ENCODE data around the gene GNPDA2. TPM values are rescaled to one million over a fixed set of nuclear protein-coding genes. Genes with fewer than 3 reads are reported as not detected.
"Not testable (repeated sequence)": the region's sequence is repeated elsewhere in the genome, so short reads cannot be mapped to it uniquely, and the experiment has no call there.

The GNPDA2 gene
- total RNA-seq, 1 donor = 41.4 TPM

GRCh38 chr4:44760142-44760898, 34.0 kb upstream of the GNPDA2 start:
- DNase-seq (ENCODE audit: low read depth) = peak; percentile 65
- TF ChIP-seq, protein P1, sequence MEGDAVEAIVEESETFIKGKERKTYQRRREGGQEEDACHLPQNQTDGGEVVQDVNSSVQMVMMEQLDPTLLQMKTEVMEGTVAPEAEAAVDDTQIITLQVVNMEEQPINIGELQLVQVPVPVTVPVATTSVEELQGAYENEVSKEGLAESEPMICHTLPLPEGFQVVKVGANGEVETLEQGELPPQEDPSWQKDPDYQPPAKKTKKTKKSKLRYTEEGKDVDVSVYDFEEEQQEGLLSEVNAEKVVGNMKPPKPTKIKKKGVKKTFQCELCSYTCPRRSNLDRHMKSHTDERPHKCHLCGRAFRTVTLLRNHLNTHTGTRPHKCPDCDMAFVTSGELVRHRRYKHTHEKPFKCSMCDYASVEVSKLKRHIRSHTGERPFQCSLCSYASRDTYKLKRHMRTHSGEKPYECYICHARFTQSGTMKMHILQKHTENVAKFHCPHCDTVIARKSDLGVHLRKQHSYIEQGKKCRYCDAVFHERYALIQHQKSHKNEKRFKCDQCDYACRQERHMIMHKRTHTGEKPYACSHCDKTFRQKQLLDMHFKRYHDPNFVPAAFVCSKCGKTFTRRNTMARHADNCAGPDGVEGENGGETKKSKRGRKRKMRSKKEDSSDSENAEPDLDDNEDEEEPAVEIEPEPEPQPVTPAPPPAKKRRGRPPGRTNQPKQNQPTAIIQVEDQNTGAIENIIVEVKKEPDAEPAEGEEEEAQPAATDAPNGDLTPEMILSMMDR (IDR thresholded peaks at IDR 0.05; ENCODE audit: insufficient read depth, low read length) = peak; percentile 49

GRCh38 chr4:44756559-44756958, 30.2 kb upstream of the GNPDA2 start:
- TF ChIP-seq, protein P1 (IDR thresholded peaks at IDR 0.05; ENCODE audit: insufficient read depth, low read length) = no peak
- DNase-seq (ENCODE audit: low read depth) = no peak
- H3K4me3 ChIP-seq (ENCODE audit: low read depth, low read length) = no peak overlapping the region

More at GRCh38 chr4:44760142-44760898, 34.0 kb upstream of the GNPDA2 start:
- no peak overlapping the region for H3K4me3 ChIP-seq (ENCODE audit: low read depth, low read length)

- no peak overlapping the region for H3K4me3 ChIP-seq (ENCODE audit: low read depth, low read length)
- no peak for DNase-seq (ENCODE audit: low read depth)
- TF ChIP-seq, protein P1 (IDR thresholded peaks at IDR 0.05; ENCODE audit: insufficient read depth, low read length) = no peak
These were observed 13.8 kb upstream of the GNPDA2 start for GRCh38 chr4:44740201-44740600.

DNA sequence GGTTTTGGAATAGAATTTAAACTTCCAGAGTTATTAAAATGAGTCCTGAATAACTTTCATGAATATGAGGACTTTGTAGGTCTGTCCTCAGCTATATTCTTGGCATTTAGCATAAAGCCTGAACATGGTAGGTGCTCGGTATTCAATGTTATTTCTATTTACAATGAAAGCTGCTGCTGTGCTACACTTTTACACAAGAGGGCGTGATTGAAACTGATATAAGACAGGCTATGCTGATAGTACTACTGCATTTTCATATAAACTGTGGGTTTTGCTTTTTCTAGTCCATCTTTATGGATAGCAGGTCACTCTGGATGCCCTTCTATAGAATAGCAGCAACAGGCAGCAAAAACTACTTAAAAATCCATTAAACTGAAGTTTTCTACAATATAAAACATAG, 12.3 kb upstream of the GNPDA2 start:
- TF ChIP-seq, protein P1 (IDR thresholded peaks at IDR 0.05; ENCODE audit: insufficient read depth, low read length) = peak; percentile 43
- no peak overlapping the region for H3K4me3 ChIP-seq (ENCODE audit: low read depth, low read length)
- peak; percentile 14 for DNase-seq (ENCODE audit: low read depth)

GRCh38 chr4:44736900-44737299, 10.5 kb upstream of the GNPDA2 start:
- DNase-seq (ENCODE audit: low read depth) = no peak
- TF ChIP-seq, protein P1 (IDR thresholded peaks at IDR 0.05; ENCODE audit: insufficient read depth, low read length) = no peak
- H3K4me3 ChIP-seq (ENCODE audit: low read depth, low read length) = no peak overlapping the region

- not testable (repeated sequence) for H3K4me3 ChIP-seq (ENCODE audit: low read depth, low read length); DNase-seq (ENCODE audit: low read depth)
These were observed 2.3 kb upstream of the GNPDA2 start for GRCh38 chr4:44728694-44729093.

GRCh38 chr4:44727471-44727870, 1.1 kb upstream of the GNPDA2 start:
- no peak overlapping the region for H3K4me3 ChIP-seq (ENCODE audit: low read depth, low read length)
- TF ChIP-seq, protein P1 (IDR thresholded peaks at IDR 0.05; ENCODE audit: insufficient read depth, low read length) = no peak
- no peak for DNase-seq (ENCODE audit: low read depth)
